GM12874 (cell line): ENCODE measurements around the gene KAT2A.
A peak's percentile ranks its signal among the peaks of the same experiment; 100 is the strongest.

ENCODE experiments used
- CTCF ChIP-seq: IDR thresholded peaks from 2 replicates; pipeline ENCODE4 v1.5.1; 2011; ENCODE audit warnings: low read depth, mild to moderate bottlenecking, control low read depth, low read length, moderate library complexity; ENCODE audit not compliant: insufficient read depth

The KAT2A gene

GRCh38 chr17:42122371-42123303 is 1.5 kb upstream of the KAT2A start, which contains the start of gene HSPB9:
Gene HSPB9 (plus strand): TSS chr17:42122804. CDS start chr17:42122851, 47 bp downstream.
- no peak for TF ChIP-seq CTCF

GRCh38 chr17:42120161-42120769 is 902 bp downstream of the KAT2A start:
- TF ChIP-seq CTCF: no peak

GRCh38 chr17:42119301-42119700 is 1.9 kb downstream of the KAT2A start:
- TF ChIP-seq CTCF: no peak

GRCh38 chr17:42118545-42118944 is 2.6 kb downstream of the KAT2A start:
- peak; percentile 46 for TF ChIP-seq CTCF

DNA sequence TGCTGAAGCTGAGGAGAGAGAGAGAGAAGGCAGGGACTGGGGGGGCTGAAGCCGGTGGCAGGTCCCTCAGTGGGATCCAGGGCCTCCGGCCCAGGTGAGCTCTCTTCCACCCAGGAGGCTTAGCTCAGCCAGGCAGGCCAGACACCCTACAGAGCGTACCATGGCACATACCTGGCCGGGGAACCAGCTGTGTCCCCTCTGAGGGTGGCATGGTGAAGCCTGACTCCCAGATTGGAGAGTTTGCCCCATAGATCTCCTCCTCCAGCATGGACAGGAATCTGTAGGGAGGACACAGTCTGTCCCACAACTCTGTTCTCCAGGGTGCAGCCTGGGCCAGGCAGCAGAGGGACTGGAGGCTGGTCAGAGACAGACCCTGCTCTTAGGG is 3.0 kb downstream of the KAT2A start:
- no peak for TF ChIP-seq CTCF

DNA sequence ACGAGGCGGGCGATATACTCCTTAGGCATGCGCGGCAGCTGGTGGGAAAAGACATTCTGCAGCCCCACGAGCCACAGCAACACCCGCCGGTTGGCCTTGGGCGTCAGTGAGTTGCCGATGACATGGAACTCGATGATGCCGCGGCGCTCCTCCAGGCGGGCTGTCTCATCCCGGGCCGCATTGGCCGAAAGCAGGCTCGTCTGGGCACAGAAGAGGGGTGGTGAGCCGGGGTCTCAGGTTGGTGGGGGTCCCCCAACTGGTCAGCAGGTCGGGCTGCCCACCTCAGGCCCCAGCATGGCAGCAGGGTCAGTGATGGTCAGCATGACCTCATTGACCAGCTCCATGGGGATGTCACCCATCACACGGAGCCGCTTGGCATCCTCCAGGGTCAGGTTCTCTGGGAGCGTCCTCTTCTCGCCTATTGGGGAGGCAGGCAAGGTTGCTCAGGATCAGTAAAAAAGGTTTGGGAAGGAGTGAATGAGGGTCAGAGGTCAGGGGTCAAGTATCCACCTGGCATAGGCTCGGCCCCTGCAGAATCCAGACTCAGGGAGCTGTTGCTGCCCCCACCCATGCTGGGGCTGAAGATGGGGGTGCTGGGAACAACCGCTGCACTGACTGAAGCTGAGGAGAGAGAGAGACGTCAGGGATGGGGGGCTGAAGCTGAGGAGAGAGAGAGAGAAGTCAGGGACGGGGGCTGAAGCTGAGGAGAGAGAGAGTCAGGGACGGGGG is 3.6 kb downstream of the KAT2A start:
- TF ChIP-seq CTCF: no peak
